Measurements from ENCODE around the gene CD6. TPM values are rescaled to one million over a fixed set of nuclear protein-coding genes. Genes with fewer than 3 reads are reported as not detected.

Gene CD6
- total RNA-seq, 1 experiment from 2014 or later = 1.4 TPM

DNA sequence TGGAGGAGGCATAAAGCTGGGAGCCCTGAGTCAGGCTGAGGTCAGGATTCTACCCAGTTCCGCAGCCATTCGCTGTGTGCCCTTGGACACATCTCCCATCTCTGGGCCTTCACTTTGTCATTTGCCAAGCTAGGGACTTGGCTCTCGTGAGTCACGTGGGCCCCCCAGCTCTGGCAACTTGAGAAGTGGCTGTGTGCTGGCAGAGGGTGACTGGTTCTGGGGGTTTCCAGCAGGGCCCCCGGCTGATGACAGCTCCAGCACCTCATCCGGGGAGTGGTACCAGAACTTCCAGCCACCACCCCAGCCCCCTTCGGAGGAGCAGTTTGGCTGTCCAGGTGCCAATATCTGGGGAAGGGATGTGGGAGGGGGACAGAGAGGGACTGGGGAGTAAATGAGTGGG, 46.6 kb downstream of the CD6 start:
- no peaks in the 10 kb centered on the region for H3K9me3 ChIP-seq (ENCODE audit: control insufficient read depth in 1 of 2, insufficient read depth in 1 of 2, low read depth in 1 of 2, low read length in 2 of 2)
- H3K4me1 ChIP-seq (ENCODE audit: control insufficient read depth in 1 of 2, insufficient read depth in 2 of 2, low read length in 2 of 2) = peaks cover 5 to 9% of the 10 kb centered on the region in 2 experiments; a peak in 3 of 4 replicates
- TF ChIP-seq EZH2phosphoT487 (IDR thresholded peaks at IDR 0.05; ENCODE audit: borderline replicate concordance) (no peak), SRF (IDR thresholded peaks at IDR 0.05; ENCODE audit: low read depth) (no peak), TCF7L2 (IDR thresholded peaks at IDR 0.05; ENCODE audit: borderline replicate concordance, extremely low read depth, insufficient read depth, insufficient read length) (no peak), SP1 (IDR thresholded peaks at IDR 0.05; ENCODE audit: low read depth) (no peak), ZNF274 (IDR thresholded peaks at IDR 0.05; ENCODE audit: low read depth, low read length) (no peak), JUND (IDR thresholded peaks at IDR 0.05) (no peak), ELF1 (IDR thresholded peaks at IDR 0.05; ENCODE audit: borderline replicate concordance, low read depth) (no peak), FOSL1 (IDR thresholded peaks at IDR 0.05; ENCODE audit: low read depth) (no peak), ZFX (IDR thresholded peaks at IDR 0.05) (no peak), CEBPB (IDR thresholded peaks at IDR 0.05; ENCODE audit: low read depth) (no peak), POLR2A (IDR thresholded peaks at IDR 0.05; ENCODE audit: borderline replicate concordance, extremely low read depth, insufficient read depth, insufficient read length) (no peak), POLR2AphosphoS5 (IDR thresholded peaks at IDR 0.05; ENCODE audit: low read depth, low read length) (no peak), EGR1 (IDR thresholded peaks at IDR 0.05; ENCODE audit: low read depth) (no peak), YY1 (IDR thresholded peaks at IDR 0.05; ENCODE audit: extremely low read depth, insufficient replicate concordance, low read depth, low read length) (no peak), EZH2 (IDR thresholded peaks at IDR 0.05) (no peak), RAD21 (IDR thresholded peaks at IDR 0.05; ENCODE audit: low read depth) (no peak)
- TF ChIP-seq, protein P1, sequence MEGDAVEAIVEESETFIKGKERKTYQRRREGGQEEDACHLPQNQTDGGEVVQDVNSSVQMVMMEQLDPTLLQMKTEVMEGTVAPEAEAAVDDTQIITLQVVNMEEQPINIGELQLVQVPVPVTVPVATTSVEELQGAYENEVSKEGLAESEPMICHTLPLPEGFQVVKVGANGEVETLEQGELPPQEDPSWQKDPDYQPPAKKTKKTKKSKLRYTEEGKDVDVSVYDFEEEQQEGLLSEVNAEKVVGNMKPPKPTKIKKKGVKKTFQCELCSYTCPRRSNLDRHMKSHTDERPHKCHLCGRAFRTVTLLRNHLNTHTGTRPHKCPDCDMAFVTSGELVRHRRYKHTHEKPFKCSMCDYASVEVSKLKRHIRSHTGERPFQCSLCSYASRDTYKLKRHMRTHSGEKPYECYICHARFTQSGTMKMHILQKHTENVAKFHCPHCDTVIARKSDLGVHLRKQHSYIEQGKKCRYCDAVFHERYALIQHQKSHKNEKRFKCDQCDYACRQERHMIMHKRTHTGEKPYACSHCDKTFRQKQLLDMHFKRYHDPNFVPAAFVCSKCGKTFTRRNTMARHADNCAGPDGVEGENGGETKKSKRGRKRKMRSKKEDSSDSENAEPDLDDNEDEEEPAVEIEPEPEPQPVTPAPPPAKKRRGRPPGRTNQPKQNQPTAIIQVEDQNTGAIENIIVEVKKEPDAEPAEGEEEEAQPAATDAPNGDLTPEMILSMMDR (IDR thresholded peaks at IDR 0.05 in 2 of 3, conservative IDR thresholded peaks at IDR 0.05 in 1 of 3; ENCODE audit: borderline replicate concordance in 1 of 3, insufficient read depth in 1 of 3, low read depth in 2 of 3, low read length in 2 of 3) = no peak
- TF ChIP-seq, protein P2, sequence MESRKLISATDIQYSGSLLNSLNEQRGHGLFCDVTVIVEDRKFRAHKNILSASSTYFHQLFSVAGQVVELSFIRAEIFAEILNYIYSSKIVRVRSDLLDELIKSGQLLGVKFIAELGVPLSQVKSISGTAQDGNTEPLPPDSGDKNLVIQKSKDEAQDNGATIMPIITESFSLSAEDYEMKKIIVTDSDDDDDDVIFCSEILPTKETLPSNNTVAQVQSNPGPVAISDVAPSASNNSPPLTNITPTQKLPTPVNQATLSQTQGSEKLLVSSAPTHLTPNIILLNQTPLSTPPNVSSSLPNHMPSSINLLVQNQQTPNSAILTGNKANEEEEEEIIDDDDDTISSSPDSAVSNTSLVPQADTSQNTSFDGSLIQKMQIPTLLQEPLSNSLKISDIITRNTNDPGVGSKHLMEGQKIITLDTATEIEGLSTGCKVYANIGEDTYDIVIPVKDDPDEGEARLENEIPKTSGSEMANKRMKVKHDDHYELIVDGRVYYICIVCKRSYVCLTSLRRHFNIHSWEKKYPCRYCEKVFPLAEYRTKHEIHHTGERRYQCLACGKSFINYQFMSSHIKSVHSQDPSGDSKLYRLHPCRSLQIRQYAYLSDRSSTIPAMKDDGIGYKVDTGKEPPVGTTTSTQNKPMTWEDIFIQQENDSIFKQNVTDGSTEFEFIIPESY (IDR thresholded peaks at IDR 0.05; ENCODE audit: extremely low read depth, insufficient replicate concordance, low read length) = no peak
- TF ChIP-seq, protein P3, sequence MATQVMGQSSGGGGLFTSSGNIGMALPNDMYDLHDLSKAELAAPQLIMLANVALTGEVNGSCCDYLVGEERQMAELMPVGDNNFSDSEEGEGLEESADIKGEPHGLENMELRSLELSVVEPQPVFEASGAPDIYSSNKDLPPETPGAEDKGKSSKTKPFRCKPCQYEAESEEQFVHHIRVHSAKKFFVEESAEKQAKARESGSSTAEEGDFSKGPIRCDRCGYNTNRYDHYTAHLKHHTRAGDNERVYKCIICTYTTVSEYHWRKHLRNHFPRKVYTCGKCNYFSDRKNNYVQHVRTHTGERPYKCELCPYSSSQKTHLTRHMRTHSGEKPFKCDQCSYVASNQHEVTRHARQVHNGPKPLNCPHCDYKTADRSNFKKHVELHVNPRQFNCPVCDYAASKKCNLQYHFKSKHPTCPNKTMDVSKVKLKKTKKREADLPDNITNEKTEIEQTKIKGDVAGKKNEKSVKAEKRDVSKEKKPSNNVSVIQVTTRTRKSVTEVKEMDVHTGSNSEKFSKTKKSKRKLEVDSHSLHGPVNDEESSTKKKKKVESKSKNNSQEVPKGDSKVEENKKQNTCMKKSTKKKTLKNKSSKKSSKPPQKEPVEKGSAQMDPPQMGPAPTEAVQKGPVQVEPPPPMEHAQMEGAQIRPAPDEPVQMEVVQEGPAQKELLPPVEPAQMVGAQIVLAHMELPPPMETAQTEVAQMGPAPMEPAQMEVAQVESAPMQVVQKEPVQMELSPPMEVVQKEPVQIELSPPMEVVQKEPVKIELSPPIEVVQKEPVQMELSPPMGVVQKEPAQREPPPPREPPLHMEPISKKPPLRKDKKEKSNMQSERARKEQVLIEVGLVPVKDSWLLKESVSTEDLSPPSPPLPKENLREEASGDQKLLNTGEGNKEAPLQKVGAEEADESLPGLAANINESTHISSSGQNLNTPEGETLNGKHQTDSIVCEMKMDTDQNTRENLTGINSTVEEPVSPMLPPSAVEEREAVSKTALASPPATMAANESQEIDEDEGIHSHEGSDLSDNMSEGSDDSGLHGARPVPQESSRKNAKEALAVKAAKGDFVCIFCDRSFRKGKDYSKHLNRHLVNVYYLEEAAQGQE (IDR thresholded peaks at IDR 0.05; ENCODE audit: low read depth) = no peak
- H3K4me3 ChIP-seq (replicated peaks in 1 of 2; ENCODE audit: low read depth in 1 of 2, low read length in 2 of 2) = no peak overlapping the region
- ChIA-PET RAD21 (ENCODE audit: low non-redundant PET in 1 of 2, low total read pairs in 2 of 2, uncharacterized antibody in 2 of 2, unreplicated experiment in 2 of 2) (no interaction called here), CTCF (no interaction called here), POLR2A (no interaction called here)
- no peak overlapping the region for H2AFZ ChIP-seq (ENCODE audit: low read depth, low read length, poor library complexity, severe bottlenecking)
- no TSS peak for BruUV-seq (replicated peaks)
- intact Hi-C loops (cut with micrococcal nuclease) = no loop called here
- no peaks in the 10 kb centered on the region for H3K36me3 ChIP-seq (ENCODE audit: control insufficient read depth in 1 of 2, insufficient read depth in 2 of 2, low read length in 2 of 2)
- no peak overlapping the region for H3K9ac ChIP-seq (ENCODE audit: low read length)
- no peak overlapping the region for H3K27ac ChIP-seq (ENCODE audit: low read depth, low read length)
- H3K4me2 ChIP-seq (ENCODE audit: low read length) = no peak overlapping the region
- H3K79me2 ChIP-seq (ENCODE audit: insufficient read depth, low read length) = no peaks in the 10 kb centered on the region
- no peaks in the 10 kb centered on the region for H3K9me2 ChIP-seq (ENCODE audit: insufficient read depth)
- ATAC-seq (no peak), DNase-seq (ENCODE audit: low read depth, low spot score) (no peak)
- peaks cover 5% of the 10 kb centered on the region; the same call in 1 of the 2 replicates for H3K27me3 ChIP-seq (ENCODE audit: insufficient read depth, low read length)
- H4K20me1 ChIP-seq (ENCODE audit: insufficient read depth) = no peaks in the 10 kb centered on the region

Data from HCT116 (cell line).